ENCODE results near the gene NUDT9.

The NUDT9 gene

DNA sequence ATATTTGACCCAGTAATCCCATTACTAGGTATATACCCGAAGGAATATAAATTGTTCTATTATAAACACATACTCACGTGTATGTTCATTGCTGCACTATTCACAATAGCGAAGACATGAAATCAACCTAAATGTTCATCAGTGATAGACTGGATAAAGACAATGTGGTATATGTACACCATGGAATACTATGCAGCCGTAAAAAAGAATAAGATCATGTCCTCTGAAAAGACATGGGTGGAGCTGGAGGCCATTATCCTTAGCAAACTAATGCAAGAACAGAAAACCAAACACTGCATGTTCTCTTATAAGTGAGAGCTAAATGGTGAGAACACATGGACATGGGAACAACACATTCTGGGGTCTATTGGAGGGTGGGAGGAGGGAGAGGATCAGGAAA is 36.5 kb downstream of the NUDT9 start:
- Histone ChIP-seq H4K20me1 (ENCODE audit: insufficient read depth) (no peaks in the 10 kb centered on the region), H3K9ac (no peak overlapping the region)

GRCh38 chr4:87461281-87461700 is 38.9 kb downstream of the NUDT9 start:
- no peak for TF ChIP-seq CTCF (conservative IDR thresholded peaks at IDR 0.05; ENCODE audit: low read depth, low read length)
- Histone ChIP-seq H3K4me3 (IDR thresholded peaks at IDR 0.05; ENCODE audit: insufficient read depth, low read depth, low read length) (no peak overlapping the region), H3K79me2 (ENCODE audit: insufficient read depth, low read depth) (no peaks in the 10 kb centered on the region), H4K20me1 (ENCODE audit: insufficient read depth) (no peaks in the 10 kb centered on the region), H3K36me3 (ENCODE audit: insufficient read depth) (no peaks in the 10 kb centered on the region), H2AFZ (ENCODE audit: low read depth) (no peak overlapping the region), H3K9ac (no peak overlapping the region), H3K4me2 (no peak overlapping the region), H3K27ac (no peak overlapping the region), H3K27me3 (ENCODE audit: insufficient read depth, low read depth) (no peaks in the 10 kb centered on the region), H3K4me1 (ENCODE audit: low read depth, poor library complexity, severe bottlenecking) (no peaks in the 10 kb centered on the region)

More for the DNA sequence above, 36.5 kb downstream of the NUDT9 start:
- H2AFZ ChIP-seq (ENCODE audit: low read depth): no peak overlapping the region
- no peaks in the 10 kb centered on the region for H3K79me2 ChIP-seq (ENCODE audit: insufficient read depth, low read depth)
- no peak for TF ChIP-seq CTCF (conservative IDR thresholded peaks at IDR 0.05; ENCODE audit: low read depth, low read length)
- H3K4me3 ChIP-seq (IDR thresholded peaks at IDR 0.05; ENCODE audit: insufficient read depth, low read depth, low read length): no peak overlapping the region
- H3K27ac ChIP-seq: no peak overlapping the region
- H3K4me1 ChIP-seq (ENCODE audit: low read depth, poor library complexity, severe bottlenecking): no peaks in the 10 kb centered on the region
- H3K4me2 ChIP-seq: no peak overlapping the region
- no peaks in the 10 kb centered on the region for H3K36me3 ChIP-seq (ENCODE audit: insufficient read depth)
- H3K27me3 ChIP-seq (ENCODE audit: insufficient read depth, low read depth): no peaks in the 10 kb centered on the region

DNA sequence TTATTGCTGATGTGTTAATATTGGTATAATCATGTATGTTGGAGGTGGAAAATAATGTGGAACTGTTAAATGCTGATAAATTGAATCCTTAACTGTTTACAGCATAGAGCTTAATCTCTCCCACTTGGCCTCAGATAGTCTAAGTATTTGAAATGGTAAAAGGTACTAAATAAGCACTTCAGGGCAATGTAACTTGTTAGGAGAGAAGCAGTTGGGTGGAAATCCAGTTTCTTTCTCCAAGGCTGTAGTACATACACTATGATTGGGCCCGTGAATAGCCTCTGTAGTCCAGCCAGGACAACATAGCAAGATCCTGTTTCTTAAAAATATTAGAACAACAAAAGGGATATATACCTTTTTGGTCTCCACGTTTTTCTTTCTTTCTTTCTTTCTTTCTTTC is 39.7 kb downstream of the NUDT9 start:
- H3K9ac ChIP-seq: no peak overlapping the region
- no peak overlapping the region for H2AFZ ChIP-seq (ENCODE audit: low read depth)
- no peaks in the 10 kb centered on the region for H3K27me3 ChIP-seq (ENCODE audit: insufficient read depth, low read depth)
- no peak overlapping the region for H3K4me3 ChIP-seq (IDR thresholded peaks at IDR 0.05; ENCODE audit: insufficient read depth, low read depth, low read length)
- no peak overlapping the region for H3K27ac ChIP-seq
- no peak overlapping the region for H3K4me2 ChIP-seq
- no peaks in the 10 kb centered on the region for H4K20me1 ChIP-seq (ENCODE audit: insufficient read depth)
- TF ChIP-seq CTCF (conservative IDR thresholded peaks at IDR 0.05; ENCODE audit: low read depth, low read length): no peak
- H3K79me2 ChIP-seq (ENCODE audit: insufficient read depth, low read depth): no peaks in the 10 kb centered on the region
- no peaks in the 10 kb centered on the region for H3K4me1 ChIP-seq (ENCODE audit: low read depth, poor library complexity, severe bottlenecking)
- no peaks in the 10 kb centered on the region for H3K36me3 ChIP-seq (ENCODE audit: insufficient read depth)

GRCh38 chr4:87465739-87466366 is 43.5 kb downstream of the NUDT9 start:
- H3K4me3 ChIP-seq (IDR thresholded peaks at IDR 0.05; ENCODE audit: insufficient read depth, low read depth, low read length): no peak overlapping the region

More at GRCh38 chr4:87465739-87466366, 43.5 kb downstream of the NUDT9 start:
- Histone ChIP-seq H2AFZ (ENCODE audit: low read depth) (no peak overlapping the region), H3K36me3 (ENCODE audit: insufficient read depth) (no peaks in the 10 kb centered on the region), H3K4me2 (no peak overlapping the region), H4K20me1 (ENCODE audit: insufficient read depth) (no peaks in the 10 kb centered on the region), H3K27me3 (ENCODE audit: insufficient read depth, low read depth) (no peaks in the 10 kb centered on the region), H3K27ac (no peak overlapping the region), H3K9ac (no peak overlapping the region), H3K79me2 (ENCODE audit: insufficient read depth, low read depth) (no peaks in the 10 kb centered on the region), H3K4me1 (ENCODE audit: low read depth, poor library complexity, severe bottlenecking) (no peaks in the 10 kb centered on the region)
- TF ChIP-seq CTCF (conservative IDR thresholded peaks at IDR 0.05; ENCODE audit: low read depth, low read length): peak; percentile 85

All from KMS-11 (cell line).